Upper lobe of left lung (tissue), 4 donors: ENCODE data around the gene UPK1B.

Experiments
- POLR2A ChIP-seq, 4 donors: fragments of 450-650 bp; IDR thresholded peaks; one replicate each; pipeline ENCODE4 v1.5.1; 2016 to 2017; ENCODE audit warnings: antibody characterized with exemption in 4 of 4, mild to moderate bottlenecking in 2 of 4
- POLR2AphosphoS5 ChIP-seq, 2 donors: sonication (generic); formaldehyde crosslinking; IDR thresholded peaks; one replicate each; pipeline ENCODE4 v1.5.1; 2017; ENCODE audit warnings: antibody characterized with exemption in 2 of 2
- TF ChIP-seq, protein P1 (sequence below), 6 experiments: fragments of 450-650 bp in 4 of 6; fragments of 200-600 bp in 2 of 6; sonication (generic) in 2 of 6; IDR thresholded peaks; one replicate each; pipeline ENCODE4 v1.5.1; 2016 to 2019; ENCODE audit warnings: antibody characterized with exemption in 6 of 6

DNA sequence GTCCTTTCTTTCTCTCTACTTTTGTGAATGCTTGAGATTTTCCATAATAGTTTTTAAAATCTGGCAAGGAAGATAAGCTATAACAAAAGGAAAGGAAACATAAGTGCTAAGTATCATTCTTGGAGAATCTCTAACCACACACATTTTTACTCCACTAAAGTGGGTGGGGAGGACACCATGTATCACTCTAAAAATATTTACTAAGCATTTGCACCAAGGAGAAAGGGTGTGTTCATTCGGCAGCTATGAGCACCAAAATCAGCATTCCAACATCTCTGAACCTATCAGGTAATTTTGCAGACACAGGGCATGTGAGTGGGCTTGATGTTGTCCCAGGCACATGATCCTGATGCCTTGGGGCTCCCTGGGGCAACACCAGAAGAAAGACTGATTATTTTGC, 61.8 kb downstream of the UPK1B start:
- TF ChIP-seq, protein P1, sequence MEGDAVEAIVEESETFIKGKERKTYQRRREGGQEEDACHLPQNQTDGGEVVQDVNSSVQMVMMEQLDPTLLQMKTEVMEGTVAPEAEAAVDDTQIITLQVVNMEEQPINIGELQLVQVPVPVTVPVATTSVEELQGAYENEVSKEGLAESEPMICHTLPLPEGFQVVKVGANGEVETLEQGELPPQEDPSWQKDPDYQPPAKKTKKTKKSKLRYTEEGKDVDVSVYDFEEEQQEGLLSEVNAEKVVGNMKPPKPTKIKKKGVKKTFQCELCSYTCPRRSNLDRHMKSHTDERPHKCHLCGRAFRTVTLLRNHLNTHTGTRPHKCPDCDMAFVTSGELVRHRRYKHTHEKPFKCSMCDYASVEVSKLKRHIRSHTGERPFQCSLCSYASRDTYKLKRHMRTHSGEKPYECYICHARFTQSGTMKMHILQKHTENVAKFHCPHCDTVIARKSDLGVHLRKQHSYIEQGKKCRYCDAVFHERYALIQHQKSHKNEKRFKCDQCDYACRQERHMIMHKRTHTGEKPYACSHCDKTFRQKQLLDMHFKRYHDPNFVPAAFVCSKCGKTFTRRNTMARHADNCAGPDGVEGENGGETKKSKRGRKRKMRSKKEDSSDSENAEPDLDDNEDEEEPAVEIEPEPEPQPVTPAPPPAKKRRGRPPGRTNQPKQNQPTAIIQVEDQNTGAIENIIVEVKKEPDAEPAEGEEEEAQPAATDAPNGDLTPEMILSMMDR (IDR thresholded peaks at IDR 0.05) = no peak
- TF ChIP-seq POLR2AphosphoS5 (IDR thresholded peaks at IDR 0.05) (no peak), POLR2A (IDR thresholded peaks at IDR 0.05) (no peak)
